ENCODE data around the gene CACNA1S.

Gene CACNA1S

DNA sequence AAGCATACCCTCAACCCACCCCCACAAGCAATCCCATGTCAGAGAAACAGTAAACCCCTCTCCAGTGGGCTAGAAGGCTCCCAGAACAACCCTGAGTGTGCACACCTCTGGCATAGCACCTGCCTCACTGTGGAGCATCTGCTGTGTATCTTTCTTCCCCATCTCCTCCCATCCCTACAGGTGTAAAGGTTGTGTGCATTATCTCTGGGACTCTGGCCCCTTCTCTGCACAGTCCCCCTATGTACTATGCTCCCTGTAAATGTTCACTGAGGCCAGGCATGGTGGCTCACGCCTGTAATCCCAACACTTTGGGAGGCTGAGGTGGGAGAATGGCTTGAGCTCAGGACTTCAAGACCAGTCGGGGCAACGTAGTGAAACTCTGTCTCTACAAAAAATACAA is 700 bp upstream of the CACNA1S start:
- TF ChIP-seq, protein P1, sequence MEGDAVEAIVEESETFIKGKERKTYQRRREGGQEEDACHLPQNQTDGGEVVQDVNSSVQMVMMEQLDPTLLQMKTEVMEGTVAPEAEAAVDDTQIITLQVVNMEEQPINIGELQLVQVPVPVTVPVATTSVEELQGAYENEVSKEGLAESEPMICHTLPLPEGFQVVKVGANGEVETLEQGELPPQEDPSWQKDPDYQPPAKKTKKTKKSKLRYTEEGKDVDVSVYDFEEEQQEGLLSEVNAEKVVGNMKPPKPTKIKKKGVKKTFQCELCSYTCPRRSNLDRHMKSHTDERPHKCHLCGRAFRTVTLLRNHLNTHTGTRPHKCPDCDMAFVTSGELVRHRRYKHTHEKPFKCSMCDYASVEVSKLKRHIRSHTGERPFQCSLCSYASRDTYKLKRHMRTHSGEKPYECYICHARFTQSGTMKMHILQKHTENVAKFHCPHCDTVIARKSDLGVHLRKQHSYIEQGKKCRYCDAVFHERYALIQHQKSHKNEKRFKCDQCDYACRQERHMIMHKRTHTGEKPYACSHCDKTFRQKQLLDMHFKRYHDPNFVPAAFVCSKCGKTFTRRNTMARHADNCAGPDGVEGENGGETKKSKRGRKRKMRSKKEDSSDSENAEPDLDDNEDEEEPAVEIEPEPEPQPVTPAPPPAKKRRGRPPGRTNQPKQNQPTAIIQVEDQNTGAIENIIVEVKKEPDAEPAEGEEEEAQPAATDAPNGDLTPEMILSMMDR (IDR thresholded peaks at IDR 0.05) = no peak

DNA sequence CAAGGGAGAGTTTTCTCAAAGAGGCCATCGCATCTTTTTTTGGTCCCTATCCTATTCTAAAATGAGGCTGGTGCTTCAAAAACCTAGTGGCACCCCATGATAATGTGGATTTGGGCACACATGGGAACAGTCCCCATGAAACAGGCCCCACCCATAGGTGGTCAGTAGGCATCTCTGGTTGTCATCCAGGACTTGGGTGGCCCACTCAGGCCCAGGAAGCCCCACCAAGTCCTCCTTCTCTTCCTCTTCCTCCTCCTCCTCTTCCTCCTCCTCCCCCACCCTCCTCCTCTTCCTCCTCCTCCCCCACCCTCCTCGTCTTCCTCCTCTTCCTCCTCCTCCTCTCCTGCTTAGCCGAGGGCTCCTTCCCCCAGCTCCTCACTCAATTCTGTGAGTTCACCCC is 554 bp downstream of the CACNA1S start:
- TF ChIP-seq, protein P1 (IDR thresholded peaks at IDR 0.05) = no peak

DNA sequence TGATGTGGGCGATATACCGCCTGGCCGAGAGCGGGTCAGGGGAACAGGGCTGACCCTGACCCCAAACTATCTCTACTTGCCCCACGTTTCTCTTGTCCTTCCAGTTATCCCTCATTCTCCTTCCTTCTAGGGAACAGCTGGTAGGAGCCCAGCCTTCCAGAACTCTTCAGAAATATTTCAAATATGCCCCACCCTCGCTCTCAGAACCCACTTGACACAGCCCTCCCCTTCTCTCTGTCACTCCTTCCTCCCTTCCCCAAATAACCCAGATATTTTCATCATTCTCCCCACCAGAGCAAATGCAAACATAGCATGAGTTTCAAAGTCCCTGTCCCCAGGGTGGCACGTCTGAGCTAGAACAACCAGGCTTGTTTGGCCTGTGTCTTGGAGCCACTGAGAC is 1.1 kb downstream of the CACNA1S start:
- TF ChIP-seq, protein P1 (IDR thresholded peaks at IDR 0.05) = no peak

DNA sequence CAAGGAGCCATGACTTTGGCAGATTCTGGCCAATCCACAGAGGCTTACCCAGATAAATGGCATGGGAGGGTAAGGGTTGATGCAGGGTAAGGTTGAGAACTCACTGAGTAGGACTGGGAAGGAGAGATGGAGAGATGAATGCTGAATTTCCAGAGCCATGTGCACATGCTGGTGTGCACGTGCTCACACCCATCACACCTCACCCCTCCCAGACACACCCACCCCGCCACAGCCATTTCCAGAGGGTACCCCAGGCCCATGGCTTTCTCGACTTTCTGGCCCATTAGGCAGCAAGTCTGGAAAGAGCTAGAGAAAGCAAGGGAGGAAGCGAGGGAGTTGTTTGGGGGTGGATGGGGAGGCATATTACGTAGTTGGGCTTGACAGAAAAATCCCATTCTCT is 1.6 kb downstream of the CACNA1S start:
- TF ChIP-seq, protein P1 (IDR thresholded peaks at IDR 0.05) = no peak

DNA sequence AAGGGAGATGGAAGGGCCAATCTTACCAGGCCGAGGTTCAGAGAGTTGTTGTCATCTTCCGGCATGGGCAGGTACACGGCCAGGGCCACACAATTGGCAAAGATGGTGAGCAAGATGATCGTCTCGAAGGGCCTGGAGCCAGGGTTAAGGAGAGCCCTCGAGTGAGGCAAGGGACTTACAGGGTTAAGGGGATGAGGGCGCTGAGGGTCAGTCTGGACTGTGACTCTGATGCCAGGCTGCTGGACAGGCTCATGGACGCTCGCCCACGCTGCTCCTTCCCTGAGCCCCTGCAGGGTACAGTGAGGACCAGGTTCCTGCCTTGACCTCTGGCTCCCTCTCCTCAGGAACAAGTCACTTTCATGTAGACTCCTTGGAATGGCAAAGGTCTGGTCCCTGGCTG is 2.1 kb downstream of the CACNA1S start:
- TF ChIP-seq, protein P1 (IDR thresholded peaks at IDR 0.05) = no peak

DNA sequence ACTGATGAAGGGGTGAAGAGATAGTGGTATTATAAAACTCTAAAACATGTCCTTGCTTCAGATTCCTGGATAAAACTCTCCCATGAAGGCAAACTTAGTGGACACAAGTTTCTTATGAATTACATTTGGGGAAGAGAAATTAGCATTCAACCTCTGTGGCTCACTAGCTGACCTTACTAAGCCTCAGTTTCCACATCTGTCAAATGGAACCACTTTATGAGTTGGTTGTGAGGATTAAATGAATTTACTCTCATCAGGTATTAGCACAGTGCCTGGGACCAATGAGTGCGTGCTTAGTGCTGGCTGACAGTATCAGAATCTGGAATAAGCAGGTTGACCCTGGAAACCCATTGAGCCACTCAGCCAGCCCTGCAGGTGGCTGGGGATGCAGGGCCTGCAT is 2.6 kb downstream of the CACNA1S start:
- TF ChIP-seq, protein P1 (IDR thresholded peaks at IDR 0.05) = no peak

DNA sequence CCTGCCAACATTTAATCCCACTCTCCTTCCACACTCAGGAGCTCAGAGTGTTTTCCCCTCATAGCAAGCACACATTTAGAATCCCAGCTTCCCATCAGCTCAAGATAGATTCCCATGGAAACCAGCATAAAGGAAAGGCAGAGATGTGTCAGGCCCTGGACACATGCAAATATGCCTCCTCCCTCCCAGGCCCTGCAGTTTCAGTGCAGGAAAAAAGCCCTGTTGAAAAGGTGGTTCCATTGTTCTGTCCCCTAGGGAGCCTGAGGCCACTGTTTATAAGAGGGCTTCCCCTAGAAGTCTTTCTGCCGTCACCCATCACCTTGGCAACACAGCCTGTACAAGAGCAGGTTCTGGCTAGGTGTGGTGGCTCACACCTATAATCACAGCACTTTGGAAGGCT is 3.6 kb downstream of the CACNA1S start:
- TF ChIP-seq, protein P1 (IDR thresholded peaks at IDR 0.05) = no peak

DNA sequence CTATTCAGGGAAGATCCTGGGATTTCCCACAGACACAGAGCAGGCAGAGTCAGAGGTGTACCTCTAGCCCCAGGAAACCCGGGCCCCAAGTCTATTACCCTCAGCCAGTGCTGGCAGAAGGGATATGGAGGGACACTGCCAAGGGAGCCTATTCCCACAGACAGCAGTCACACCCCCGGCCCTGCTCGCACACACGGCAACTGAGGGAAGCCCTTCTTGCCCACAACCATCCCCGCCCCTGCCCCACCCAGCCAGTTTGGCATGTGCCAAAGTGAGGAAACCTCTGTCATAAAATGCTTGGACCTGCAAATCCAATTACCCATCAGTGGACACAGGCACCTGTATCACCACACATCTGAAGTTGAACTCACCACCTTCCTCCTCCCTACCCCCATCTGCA is 6.5 kb downstream of the CACNA1S start:
- TF ChIP-seq, protein P1 (IDR thresholded peaks at IDR 0.05) = no peak
